Loucy (cell line): ENCODE data around the gene CNIH1.
"Not testable (repeated sequence)": the region's sequence is repeated elsewhere in the genome, so short reads cannot be mapped to it uniquely, and the experiment has no call there.

Experiments used
- H2AFZ ChIP-seq: fragments of 200-600 bp; sonication (generic); 2 replicates; pipeline ENCODE4 v1.6.0; 2016; ENCODE audit warnings: antibody characterized with exemption, mild to moderate bottlenecking, low read length, moderate library complexity
- H3F3A ChIP-seq: fragments of 200-600 bp; 2 replicates; pipeline ENCODE4 v1.6.0; 2016; ENCODE audit warnings: antibody characterized with exemption, low read depth, mild to moderate bottlenecking
- H3K27me3 ChIP-seq: fragments of 200-600 bp; sonication (generic); 2 replicates; pipeline ENCODE4 v1.6.1; 2014; ENCODE audit warnings: low read length, mild to moderate bottlenecking; ENCODE audit not compliant: insufficient read depth, poor library complexity, severe bottlenecking
- H3K36me3 ChIP-seq: fragments of 200-600 bp; sonication (generic); 2 replicates; pipeline ENCODE4 v1.6.1; 2016; ENCODE audit warnings: low read length; ENCODE audit not compliant: insufficient read depth
- H3K4me1 ChIP-seq: fragments of 200-600 bp; sonication (generic); 2 replicates; pipeline ENCODE4 v1.5.1; 2014; ENCODE audit warnings: low read length, mild to moderate bottlenecking; ENCODE audit not compliant: insufficient read depth, poor library complexity, severe bottlenecking
- H3K4me2 ChIP-seq: fragments of 200-600 bp; sonication (generic); 2 replicates; pipeline ENCODE4 v1.6.0; 2014; ENCODE audit warnings: antibody characterized with exemption, low read length, low read depth, mild to moderate bottlenecking; ENCODE audit not compliant: poor library complexity, severe bottlenecking
- H3K4me3 ChIP-seq: fragments of 200-600 bp; sonication (generic); 2 replicates; pipeline ENCODE4 v1.5.1; 2014; ENCODE audit warnings: low read length, mild to moderate bottlenecking, mixed read lengths; ENCODE audit not compliant: poor library complexity, severe bottlenecking
- H3K79me2 ChIP-seq: fragments of 200-600 bp; sonication (generic); 2 replicates; pipeline ENCODE4 v1.6.1; 2014; ENCODE audit warnings: low read length; ENCODE audit not compliant: insufficient read depth
- H3K9ac ChIP-seq: fragments of 200-600 bp; sonication (generic); 2 replicates; pipeline ENCODE4 v1.6.0; 2014; ENCODE audit warnings: mild to moderate bottlenecking, low read depth, low read length, moderate library complexity; ENCODE audit not compliant: poor library complexity, severe bottlenecking
- H3K9me2 ChIP-seq: fragments of 200-600 bp; sonication (generic); replicated peaks from 2 replicates; pipeline ENCODE4 v1.6.1; 2016; ENCODE audit warnings: low read depth, low read length, mixed read lengths
- H3K9me3 ChIP-seq: fragments of 200-600 bp; sonication (generic); 2 replicates; pipeline ENCODE4 v1.6.1; 2014; ENCODE audit warnings: mild to moderate bottlenecking, antibody characterized with exemption, low read length, low read depth; ENCODE audit not compliant: insufficient read depth
- H4K20me1 ChIP-seq: fragments of 200-600 bp; sonication (generic); 2 replicates; pipeline ENCODE4 v1.6.0; 2014; ENCODE audit warnings: antibody characterized with exemption, low read length, mild to moderate bottlenecking; ENCODE audit not compliant: insufficient read depth, poor library complexity, severe bottlenecking
- CTCF ChIP-seq: fragments of 200-600 bp; sonication (generic); conservative IDR thresholded peaks from 2 replicates; pipeline ENCODE4 v1.5.1; 2014; ENCODE audit warnings: mild to moderate bottlenecking, antibody characterized with exemption, low read length
- EZH2phosphoT487 ChIP-seq: fragments of 200-600 bp; IDR thresholded peaks from 2 replicates; pipeline ENCODE4 v1.6.1; 2018; ENCODE audit warnings: antibody characterized with exemption, mild to moderate bottlenecking, moderate library complexity, borderline replicate concordance

The CNIH1 gene

GRCh38 chr14:54446161-54446693 is 5.1 kb upstream of the CNIH1 start:
- H3K79me2 ChIP-seq = no peaks in the 10 kb centered on the region
- H3K36me3 ChIP-seq = no peaks in the 10 kb centered on the region
- H3K9me2 ChIP-seq = no peaks in the 10 kb centered on the region
- TF ChIP-seq EZH2phosphoT487 (no peak), CTCF (no peak)
- peaks cover 7% of the 10 kb centered on the region for H3K4me1 ChIP-seq
- H3K27me3 ChIP-seq = peaks cover 4% of the 10 kb centered on the region
- H3K9ac ChIP-seq = no peak overlapping the region
- H3F3A ChIP-seq = no peaks in the 10 kb centered on the region
- no peak overlapping the region for H3K4me2 ChIP-seq
- H3K9me3 ChIP-seq = no peaks in the 10 kb centered on the region
- H4K20me1 ChIP-seq = no peaks in the 10 kb centered on the region
- no peak overlapping the region for H3K4me3 ChIP-seq
- no peak overlapping the region for H2AFZ ChIP-seq

- Histone ChIP-seq H3F3A (no peaks in the 10 kb centered on the region), H3K9me3 (no peaks in the 10 kb centered on the region), H3K4me2 (no peak overlapping the region)
Observed at GRCh38 chr14:54444681-54445080, 3.5 kb upstream of the CNIH1 start.

GRCh38 chr14:54443981-54444380 is 2.8 kb upstream of the CNIH1 start:
- H3K36me3 ChIP-seq = no peaks in the 10 kb centered on the region
- TF ChIP-seq CTCF = no peak
- no peak for TF ChIP-seq EZH2phosphoT487
- H3F3A ChIP-seq = no peaks in the 10 kb centered on the region
- peaks cover 19% of the 10 kb centered on the region for H3K4me1 ChIP-seq
- no peaks in the 10 kb centered on the region for H3K9me3 ChIP-seq
- H3K79me2 ChIP-seq = peaks cover 18% of the 10 kb centered on the region
- no peaks in the 10 kb centered on the region for H3K9me2 ChIP-seq
- H3K4me2 ChIP-seq = no peak overlapping the region
- no peak overlapping the region for H2AFZ ChIP-seq
- peaks cover 18% of the 10 kb centered on the region for H4K20me1 ChIP-seq
- peaks cover 4% of the 10 kb centered on the region for H3K27me3 ChIP-seq
- H3K9ac ChIP-seq = no peak overlapping the region
- H3K4me3 ChIP-seq = no peak overlapping the region

More at GRCh38 chr14:54444681-54445080, 3.5 kb upstream of the CNIH1 start:
- Histone ChIP-seq H3K27me3 (peaks cover 4% of the 10 kb centered on the region), H3K79me2 (peaks cover 11% of the 10 kb centered on the region), H3K9me2 (no peaks in the 10 kb centered on the region), H2AFZ (no peak overlapping the region), H3K4me1 (peaks cover 14% of the 10 kb centered on the region), H4K20me1 (peaks cover 11% of the 10 kb centered on the region), H3K36me3 (no peaks in the 10 kb centered on the region), H3K4me3 (no peak overlapping the region), H3K9ac (no peak overlapping the region)
- TF ChIP-seq EZH2phosphoT487 (no peak), CTCF (no peak)

GRCh38 chr14:54442961-54443360 is 1.8 kb upstream of the CNIH1 start:
- H3K9me2 ChIP-seq, H3K4me2 ChIP-seq, H3K36me3 ChIP-seq, H2AFZ ChIP-seq, H3K9ac ChIP-seq, H3K9me3 ChIP-seq, H3K4me3 ChIP-seq, H3F3A ChIP-seq, H3K27me3 ChIP-seq: not testable (repeated sequence)
- Histone ChIP-seq H3K4me1 (peaks cover 29% of the 10 kb centered on the region), H4K20me1 (peaks cover 28% of the 10 kb centered on the region), H3K79me2 (peaks cover 29% of the 10 kb centered on the region)
